ENCODE measurements around the gene IGFBP6. TPM values are rescaled to one million over a fixed set of nuclear protein-coding genes. Genes with fewer than 3 reads are reported as not detected.

The IGFBP6 gene
- total and polyA plus RNA-seq, 4 donors = 1.6 to 17.6 (median 12.0) TPM

GRCh38 chr12:53096759-53097158 is 708 bp upstream of the IGFBP6 start:
- Histone ChIP-seq H3K27me3 (ENCODE audit: control insufficient read depth in 4 of 4, insufficient read depth in 4 of 4, low read length in 3 of 4) (no peaks in the 10 kb centered on the region), H3K4me3 (ENCODE audit: low read depth in 1 of 3, low read length in 3 of 3) (peak overlapping the region in 1 of 3 donors; percentile 55), H3K9me3 (ENCODE audit: control insufficient read depth in 4 of 4, low read length in 3 of 4) (no peaks in the 10 kb centered on the region), H3K36me3 (ENCODE audit: control insufficient read depth in 4 of 4, insufficient read depth in 3 of 4, low read depth in 1 of 4, low read length in 3 of 4) (no peaks in the 10 kb centered on the region), H3K4me1 (ENCODE audit: control insufficient read depth in 4 of 4, insufficient read depth in 4 of 4, low read length in 3 of 4) (peaks cover 5 to 19% (median 11%) of the 10 kb centered on the region in 4 donors), H3K27ac (ENCODE audit: low read depth in 1 of 2, low read length in 2 of 2) (peak overlapping the region; percentile 64 to 71), H3K9ac (ENCODE audit: low read depth in 1 of 2, low read length in 2 of 2) (no peak overlapping the region)
- TF ChIP-seq REST (IDR thresholded peaks at IDR 0.05) = no peak
- TF ChIP-seq GABPA (IDR thresholded peaks at IDR 0.05 in 1 of 2, conservative IDR thresholded peaks at IDR 0.05 in 1 of 2) = no peak
- TF ChIP-seq YY1 (IDR thresholded peaks at IDR 0.05) = no peak
- TF ChIP-seq ATF3 (IDR thresholded peaks at IDR 0.05) = no peak
- TF ChIP-seq FOXA1 (IDR thresholded peaks at IDR 0.05) = no peak
- no peak for TF ChIP-seq HNF4G (IDR thresholded peaks at IDR 0.05)
- no peak for TF ChIP-seq JUND (IDR thresholded peaks at IDR 0.05)
- TF ChIP-seq CTCF (IDR thresholded peaks at IDR 0.05; ENCODE audit: low read depth, low read length, missing input control) = no peak
- no peak for TF ChIP-seq RXRA (IDR thresholded peaks at IDR 0.05)
- TF ChIP-seq NR2F2 (IDR thresholded peaks at IDR 0.05) = no peak
- TF ChIP-seq FOXA2 (IDR thresholded peaks at IDR 0.05) = no peak
- no peak for TF ChIP-seq EGR1 (IDR thresholded peaks at IDR 0.05; ENCODE audit: low read depth in 2 of 2)
- TF ChIP-seq MAX (IDR thresholded peaks at IDR 0.05) = no peak
- no peak for TF ChIP-seq TAF1 (conservative IDR thresholded peaks at IDR 0.05)
- no peak for DNase-seq (ENCODE audit: low spot score)
- WGBS = 68% methylated on average over 9 of the region's 9 CpGs

GRCh38 chr12:53097207-53097563 is 282 bp upstream of the IGFBP6 start:
- H3K36me3 ChIP-seq (ENCODE audit: control insufficient read depth in 4 of 4, insufficient read depth in 3 of 4, low read depth in 1 of 4, low read length in 3 of 4) = no peaks in the 10 kb centered on the region
- H3K27me3 ChIP-seq (ENCODE audit: control insufficient read depth in 4 of 4, insufficient read depth in 4 of 4, low read length in 3 of 4) = no peaks in the 10 kb centered on the region
- no peaks in the 10 kb centered on the region for H3K9me3 ChIP-seq (ENCODE audit: control insufficient read depth in 4 of 4, low read length in 3 of 4)
- WGBS = 13% methylated on average over 9 of the region's 9 CpGs
- peak overlapping the region in 2 of 3 donors; percentile 41 to 55 for H3K4me3 ChIP-seq (ENCODE audit: low read depth in 1 of 3, low read length in 3 of 3)
- H3K27ac ChIP-seq (ENCODE audit: low read depth in 1 of 2, low read length in 2 of 2) = peak overlapping the region; percentile 64 to 71
- H3K9ac ChIP-seq (ENCODE audit: low read depth in 1 of 2, low read length in 2 of 2) = no peak overlapping the region
- peak; percentile 87 for TF ChIP-seq REST (IDR thresholded peaks at IDR 0.05)
- no peak for TF ChIP-seq YY1 (IDR thresholded peaks at IDR 0.05)
- no peak for DNase-seq (ENCODE audit: low spot score)
- H3K4me1 ChIP-seq (ENCODE audit: control insufficient read depth in 4 of 4, insufficient read depth in 4 of 4, low read length in 3 of 4) = peaks cover 8 to 23% (median 14%) of the 10 kb centered on the region in 4 donors

All from liver (tissue), 9 donors.